GM21723 (cell line): Measurements from ENCODE around the gene PRPS2.

ENCODE experiments used
- ATAC-seq: cut with Tn5 transposase; IDR thresholded peaks from one replicate; pipeline ENCODE4 v1.9.1; 2021; ENCODE audit warnings: mild to moderate bottlenecking, moderate library complexity; ENCODE audit not compliant: unreplicated experiment

PRPS2 gene

GRCh38 chrX:12811658-12812057 is 20.4 kb downstream of the PRPS2 start:
- ATAC-seq: no peak

- ATAC-seq: peak; percentile 83
Observed at GRCh38 chrX:12814420-12814819, 23.2 kb downstream of the PRPS2 start.

- no peak for ATAC-seq
Observed at GRCh38 chrX:12817528-12817927, 26.3 kb downstream of the PRPS2 start.

- no peak for ATAC-seq
Observed at GRCh38 chrX:12819222-12819621, 28.0 kb downstream of the PRPS2 start.

- ATAC-seq: no peak
Observed at GRCh38 chrX:12820737-12821136, 29.5 kb downstream of the PRPS2 start.

GRCh38 chrX:12824944-12825343 is 33.7 kb downstream of the PRPS2 start:
- no peak for ATAC-seq

- ATAC-seq: no peak
Observed at GRCh38 chrX:12825801-12826200, 34.6 kb downstream of the PRPS2 start.

GRCh38 chrX:12843061-12843667 is 52.0 kb downstream of the PRPS2 start:
- ATAC-seq: peak; percentile 11

GRCh38 chrX:12843668-12844279 is 52.6 kb downstream of the PRPS2 start:
- ATAC-seq: peak; percentile 90

- peak; percentile 37 for ATAC-seq
Observed at GRCh38 chrX:12844319-12844718, 53.1 kb downstream of the PRPS2 start.

- ATAC-seq: no peak
Observed at GRCh38 chrX:12865359-12865758, 74.1 kb downstream of the PRPS2 start.

GRCh38 chrX:12866451-12867377 is 75.5 kb downstream of the PRPS2 start, which contains the start of gene TLR7:
Gene TLR7, plus strand, starts transcription at chrX:12867072. Its CDS starts 507 bp downstream, at chrX:12867579.
- no peak for ATAC-seq

- no peak for ATAC-seq
Observed at GRCh38 chrX:12867685-12868084, 76.5 kb downstream of the PRPS2 start.

- peak; percentile 45 for ATAC-seq
Observed at GRCh38 chrX:12868747-12869146, 77.5 kb downstream of the PRPS2 start.

- ATAC-seq: no peak
Observed at GRCh38 chrX:12871257-12871656, 80.0 kb downstream of the PRPS2 start.

GRCh38 chrX:12872741-12873140 is 81.5 kb downstream of the PRPS2 start:
- no peak for ATAC-seq
